Endometrial microvascular endothelial cells (primary cell): ENCODE measurements around the gene ASPG. TPM values are rescaled to one million over a fixed set of nuclear protein-coding genes. Genes with fewer than 3 reads are reported as not detected.

Experiments used
- total RNA-seq: library from RNA; depleted of rRNA; stranded (reverse); fragments of >200 nt; gene quantifications from one replicate; pipeline ENCODE4 v1.2.3, GENCODE V29; 2015; ENCODE audit errors: inconsistent ontology term

ASPG gene
- total RNA-seq, 1 donor from 2014 or later, result not detected

Other genes with a start within 250 kb of the ASPG start
- 13.1 TPM for gene PPP1R13B, start 238.1 kb upstream of the ASPG start, total RNA-seq
- 0.09 TPM for gene TDRD9, start 157.2 kb upstream of the ASPG start, total RNA-seq
- not detected for gene RD3L, start 143.2 kb upstream of the ASPG start, total RNA-seq
- 6.2 TPM for gene KIF26A, start 52.9 kb downstream of the ASPG start, total RNA-seq